Brain microvascular endothelial cell (primary cell): Measurements from ENCODE around the gene CERT1.
"Not testable (repeated sequence)": the region's sequence is repeated elsewhere in the genome, so short reads cannot be mapped to it uniquely, and the experiment has no call there.

Experiments used
- DNase-seq: peaks from one replicate; pipeline ENCODE4 v3.0.0-alpha.2; 2020
- H3K27ac ChIP-seq: fragments of 250-450 bp; sonication (Bioruptor Pico); 2 replicates; pipeline ENCODE4 v1.5.1; 2020; ENCODE audit warnings: mild to moderate bottlenecking, moderate library complexity
- H3K27me3 ChIP-seq: fragments of 250-450 bp; sonication (Bioruptor Pico); replicated peaks from 2 replicates; pipeline ENCODE4 v1.5.1; 2020; ENCODE audit warnings: mild to moderate bottlenecking
- H3K36me3 ChIP-seq: fragments of 250-450 bp; sonication (Bioruptor Pico); replicated peaks from 2 replicates; pipeline ENCODE4 v1.5.1; 2020; ENCODE audit warnings: mild to moderate bottlenecking
- H3K4me3 ChIP-seq: 2 replicates; pipeline ENCODE4 v1.5.1; 2011; ENCODE audit warnings: low read depth, mild to moderate bottlenecking, control low read depth, low read length, moderate library complexity
- CTCF ChIP-seq: IDR thresholded peaks from 2 replicates; pipeline ENCODE4 v1.5.1; 2011; ENCODE audit warnings: low read depth, mild to moderate bottlenecking, moderate library complexity, low read length, control low read depth, inconsistent platforms; ENCODE audit errors: missing control alignments
- in situ Hi-C: cut with HindIII; loops from 2 replicates; pipeline ENCODE4 v1.10.0; 2017; ENCODE audit warnings: low sequenced_read_pairs, low pct_ligation_motif_present

The CERT1 gene

DNA sequence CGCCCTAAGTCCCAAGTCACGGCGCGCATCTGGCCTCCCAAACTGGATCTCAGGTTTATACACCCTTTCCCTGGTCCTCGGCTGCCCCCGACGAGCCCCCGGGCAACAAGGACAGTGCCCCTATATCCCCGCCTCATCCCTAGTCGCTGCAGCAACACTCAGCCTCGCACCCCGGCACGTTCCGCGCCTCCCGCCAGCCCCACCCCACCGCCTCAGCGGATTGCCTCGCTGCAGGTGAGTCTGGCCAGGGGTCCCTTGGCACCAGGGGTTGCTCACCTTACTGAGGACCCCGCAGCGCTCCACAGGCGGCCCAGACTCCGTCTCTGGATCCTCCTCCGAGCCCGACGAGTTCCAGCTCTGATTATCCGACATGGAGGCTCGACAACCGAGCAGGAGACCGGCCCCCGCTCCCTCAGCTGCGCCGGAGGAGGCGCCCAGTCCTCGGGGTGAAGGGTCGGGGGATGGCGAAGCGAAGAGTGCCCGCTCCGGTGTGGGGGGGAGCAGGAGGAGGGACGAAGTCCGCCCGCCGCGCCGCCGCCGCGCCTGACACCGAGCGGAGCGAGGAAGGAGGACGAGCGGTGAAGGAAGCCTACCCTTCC lies 494 bp downstream of the CERT1 start:
- peak; percentile 35 for DNase-seq
- Histone ChIP-seq H3K36me3 (peaks cover 4% of the 10 kb centered on the region), H3K4me3 (peak overlapping the region; percentile 90), H3K27me3 (no peaks in the 10 kb centered on the region), H3K27ac (peak overlapping the region; percentile 95)
- TF ChIP-seq CTCF, result no peak
- in situ Hi-C loops, result no loop called here

DNA sequence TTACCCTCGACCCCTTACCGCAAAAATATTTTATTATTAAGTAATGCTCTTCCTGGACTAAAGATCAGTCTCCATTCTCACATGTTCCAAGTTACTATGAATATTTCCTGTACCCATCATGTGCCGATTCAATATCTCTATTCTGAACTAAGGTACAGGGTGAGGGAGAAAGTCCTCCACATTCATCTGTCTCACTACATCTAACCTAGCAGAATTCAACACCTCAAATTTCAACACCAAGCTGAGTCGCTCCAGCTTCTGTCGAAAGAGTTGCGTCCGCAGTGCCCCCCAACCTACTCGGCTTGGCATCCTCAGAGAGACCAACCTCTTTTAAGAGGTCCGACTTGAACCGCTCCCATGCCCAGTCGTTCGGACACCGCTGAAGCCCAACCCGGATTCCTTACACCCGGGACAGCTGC lies 1.0 kb downstream of the CERT1 start:
- Histone ChIP-seq H3K27ac (peak overlapping the region; percentile 95), H3K4me3 (peak overlapping the region; percentile 90), H3K36me3 (peaks cover 4% of the 10 kb centered on the region), H3K27me3 (no peaks in the 10 kb centered on the region)
- DNase-seq, result no peak
- in situ Hi-C loops, result no loop called here
- TF ChIP-seq CTCF, result no peak

DNA sequence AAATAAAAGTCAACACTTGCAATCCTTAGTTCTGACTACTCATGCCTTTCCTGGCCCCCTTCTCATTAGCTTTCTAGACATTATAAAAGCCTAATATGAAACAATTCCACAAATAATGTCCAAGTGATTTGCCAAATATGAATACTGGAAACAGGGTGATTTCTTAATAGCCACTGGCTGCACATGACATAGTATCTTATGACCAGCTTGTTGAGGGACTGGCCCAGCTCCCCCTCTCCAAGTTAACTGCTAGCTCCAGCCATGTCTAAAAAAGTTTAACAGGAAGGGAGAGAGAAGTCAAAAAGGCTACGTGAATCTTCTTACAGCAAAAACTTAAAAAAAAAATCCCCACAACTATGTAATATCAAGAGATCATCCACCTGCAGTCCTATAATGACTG lies 1.5 kb downstream of the CERT1 start:
- Histone ChIP-seq H3K36me3 (peaks cover 4% of the 10 kb centered on the region), H3K27me3 (no peaks in the 10 kb centered on the region), H3K4me3 (peak overlapping the region; percentile 90), H3K27ac (no peak overlapping the region)
- peak; percentile 47 for DNase-seq
- no peak for TF ChIP-seq CTCF
- in situ Hi-C loops, result no loop called here

DNA sequence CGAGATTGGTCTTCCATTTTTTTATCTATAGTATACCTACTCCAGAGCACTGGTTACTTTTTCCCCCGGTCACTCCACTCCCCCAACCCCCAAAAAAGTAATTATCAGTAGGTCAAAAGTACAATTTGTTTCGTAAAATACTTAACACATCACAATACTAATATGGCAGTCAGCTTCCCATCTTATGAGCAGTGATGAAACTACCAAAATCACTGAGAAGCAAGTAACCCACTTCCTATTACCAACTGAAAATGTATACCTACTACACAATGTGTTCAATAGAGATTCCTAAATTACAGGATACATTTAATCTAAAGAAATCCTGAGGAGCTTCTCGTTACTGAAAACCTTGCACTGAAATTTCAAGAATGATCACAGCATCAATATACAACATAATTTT lies 1.9 kb downstream of the CERT1 start:
- Histone ChIP-seq H3K27ac (no peak overlapping the region), H3K36me3 (peaks cover 4% of the 10 kb centered on the region), H3K27me3 (no peaks in the 10 kb centered on the region), H3K4me3 (peak overlapping the region; percentile 90)
- no peak for TF ChIP-seq CTCF
- DNase-seq, result no peak
- in situ Hi-C loops, result no loop called here

DNA sequence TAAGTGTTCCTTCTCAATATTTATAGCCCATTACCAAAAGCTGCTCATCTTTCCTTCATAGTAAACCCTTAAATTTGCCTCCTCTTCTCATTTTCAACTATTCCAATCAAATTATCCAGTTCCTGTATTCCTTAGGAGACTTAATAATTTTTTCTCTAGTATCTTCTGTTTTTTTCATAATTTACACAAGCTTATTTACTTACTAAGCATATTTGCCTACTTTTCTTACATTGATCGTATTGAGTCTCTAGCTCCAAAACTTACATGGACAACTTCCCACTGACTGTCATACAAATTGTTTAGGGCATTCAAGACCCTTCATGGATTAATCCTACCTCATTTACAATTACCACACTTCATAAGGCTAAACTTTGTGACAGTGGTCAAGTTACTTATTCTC lies 3.6 kb downstream of the CERT1 start:
- peaks cover 4% of the 10 kb centered on the region for H3K36me3 ChIP-seq
- H3K4me3 ChIP-seq, result no peak overlapping the region
- TF ChIP-seq CTCF, result no peak
- H3K27me3 ChIP-seq, result no peaks in the 10 kb centered on the region
- H3K27ac ChIP-seq, result no peak overlapping the region
- no peak for DNase-seq
- in situ Hi-C loops, result no loop called here

- H3K27me3 ChIP-seq, H3K4me3 ChIP-seq, H3K36me3 ChIP-seq, H3K27ac ChIP-seq, in situ Hi-C loops, DNase-seq: not testable (repeated sequence)
Measured at GRCh38 chr5:75505112-75505511, 6.3 kb downstream of the CERT1 start.

- H3K27ac ChIP-seq, H3K36me3 ChIP-seq, DNase-seq, H3K27me3 ChIP-seq, in situ Hi-C loops, H3K4me3 ChIP-seq: not testable (repeated sequence)
Measured at GRCh38 chr5:75498875-75499274, 12.6 kb downstream of the CERT1 start.
